SJCRH30 (cell line): ENCODE measurements around the gene CCN2. TPM values are rescaled to one million over a fixed set of nuclear protein-coding genes. Genes with fewer than 3 reads are reported as not detected.
A peak's percentile ranks its signal among the peaks of the same experiment; 100 is the strongest.
"Not testable (repeated sequence)": the region's sequence is repeated elsewhere in the genome, so short reads cannot be mapped to it uniquely, and the experiment has no call there.

Experiments used
- DNase-seq, 2 experiments: peaks; one replicate each; pipeline ENCODE4 v3.0.0-alpha.2; 2015 to 2020
- H3K27ac ChIP-seq: fragments of 250-450 bp; sonication (Bioruptor Pico); 2 replicates; pipeline ENCODE4 v1.5.1; 2020; ENCODE audit warnings: mild to moderate bottlenecking, moderate library complexity
- H3K27me3 ChIP-seq: fragments of 250-450 bp; sonication (Bioruptor Pico); 2 replicates; pipeline ENCODE4 v1.5.1; 2020; ENCODE audit warnings: mild to moderate bottlenecking, moderate library complexity
- H3K36me3 ChIP-seq: fragments of 250-450 bp; sonication (Bioruptor Pico); 2 replicates; pipeline ENCODE4 v1.5.1; 2020; ENCODE audit warnings: mild to moderate bottlenecking, moderate library complexity
- H3K4me1 ChIP-seq: fragments of 250-450 bp; sonication (Bioruptor Pico); 2 replicates; pipeline ENCODE4 v1.5.1; 2020; ENCODE audit warnings: mild to moderate bottlenecking, moderate library complexity
- H3K4me3 ChIP-seq: fragments of 250-450 bp; sonication (Bioruptor Pico); 2 replicates; pipeline ENCODE4 v1.5.1; 2020; ENCODE audit warnings: mild to moderate bottlenecking, moderate library complexity
- H3K9me3 ChIP-seq: fragments of 250-450 bp; sonication (Bioruptor Pico); replicated peaks from 2 replicates; pipeline ENCODE4 v1.5.1; 2020; ENCODE audit warnings: mild to moderate bottlenecking, moderate library complexity
- total RNA-seq: library from RNA; depleted of rRNA; stranded (reverse); fragments of >200 nt; shearing (Covaris generic); gene quantifications from 2 replicates; pipeline ENCODE4 v1.2.3, GENCODE V29; 2014

CCN2 gene
- total RNA-seq, 1 experiment from 2014 or later: 2.3 TPM

DNA sequence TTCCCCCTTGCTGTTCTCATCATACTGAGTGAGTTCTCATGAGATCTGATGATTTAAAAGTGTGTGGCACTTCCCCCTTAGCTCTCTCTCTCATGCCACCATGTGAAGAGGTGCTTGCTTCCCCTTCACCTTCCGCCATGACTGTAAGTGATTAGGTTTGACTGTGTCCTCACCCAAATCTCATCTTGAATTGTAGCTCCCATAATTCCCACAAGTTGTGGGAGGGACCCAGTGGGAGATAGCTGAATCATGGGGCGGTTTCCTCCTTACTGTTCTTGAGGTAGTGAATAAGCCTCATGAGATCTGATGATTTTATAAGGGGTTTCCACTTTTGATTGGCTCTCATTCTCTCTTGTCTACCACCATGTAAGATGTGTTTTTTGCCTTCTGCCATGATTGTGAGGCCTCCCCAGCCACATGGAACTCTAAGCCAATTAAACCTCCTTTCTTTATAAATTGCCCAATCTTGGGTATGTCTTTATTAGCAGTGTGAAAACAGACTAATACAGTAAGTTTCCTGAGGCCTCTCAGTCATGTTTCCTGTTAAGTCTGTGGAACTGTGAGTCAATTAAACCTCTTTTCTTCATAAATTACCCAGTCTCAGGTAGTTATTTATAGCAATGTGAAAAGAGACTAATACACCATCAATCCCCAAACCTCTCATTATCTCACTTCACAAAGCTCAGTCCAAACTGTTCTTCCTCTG, 34.9 kb downstream of the CCN2 start:
- not testable (repeated sequence) for H3K4me3 ChIP-seq, H3K36me3 ChIP-seq, DNase-seq, H3K27me3 ChIP-seq, H3K9me3 ChIP-seq
- peak overlapping the region; percentile 74; the same call in 1 of the 2 replicates for H3K27ac ChIP-seq
- peaks cover 25% of the 10 kb centered on the region for H3K4me1 ChIP-seq

DNA sequence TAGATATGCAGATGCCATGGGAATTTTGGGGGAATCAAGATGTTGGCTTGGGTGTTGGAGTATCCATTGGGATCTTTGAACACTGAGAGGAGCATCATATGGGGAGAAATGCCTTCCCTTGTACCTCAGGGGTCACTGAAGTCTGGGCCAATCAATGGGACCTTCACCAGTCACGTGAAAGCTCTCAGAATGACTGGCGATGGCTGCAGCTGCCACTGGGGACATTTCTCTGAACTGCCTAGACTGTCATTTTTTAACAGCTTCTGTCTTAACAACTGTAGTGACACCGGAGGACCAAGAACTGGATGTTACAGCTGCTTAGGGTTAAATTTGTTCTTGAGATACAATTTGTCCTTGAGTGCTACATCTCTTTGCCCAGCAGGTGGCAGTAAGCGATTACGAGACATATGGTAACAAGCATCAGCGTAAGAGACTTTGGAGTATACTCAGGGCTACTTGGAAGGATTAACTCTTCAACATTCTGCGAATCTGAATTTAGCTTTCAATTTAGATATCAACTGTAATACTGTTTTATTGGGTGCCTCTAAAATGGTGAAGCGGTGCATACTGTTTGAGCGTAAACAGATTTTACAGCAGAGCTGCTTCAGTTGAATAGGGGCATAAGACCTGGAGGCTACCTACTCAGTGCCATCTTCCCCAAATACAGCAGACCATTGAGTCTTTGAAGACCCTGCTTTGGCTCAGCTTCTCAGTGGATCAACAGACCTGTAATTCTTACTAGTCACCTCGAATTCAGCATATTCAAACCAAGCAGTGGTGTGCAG, 36.0 kb downstream of the CCN2 start:
- H3K9me3 ChIP-seq: no peaks in the 10 kb centered on the region
- no peaks in the 10 kb centered on the region for H3K36me3 ChIP-seq
- H3K4me1 ChIP-seq: peaks cover 28% of the 10 kb centered on the region
- H3K4me3 ChIP-seq: peak overlapping the region; percentile 30
- no peaks in the 10 kb centered on the region for H3K27me3 ChIP-seq
- DNase-seq: peak; percentile 61 to 87
- no peak overlapping the region for H3K27ac ChIP-seq

DNA sequence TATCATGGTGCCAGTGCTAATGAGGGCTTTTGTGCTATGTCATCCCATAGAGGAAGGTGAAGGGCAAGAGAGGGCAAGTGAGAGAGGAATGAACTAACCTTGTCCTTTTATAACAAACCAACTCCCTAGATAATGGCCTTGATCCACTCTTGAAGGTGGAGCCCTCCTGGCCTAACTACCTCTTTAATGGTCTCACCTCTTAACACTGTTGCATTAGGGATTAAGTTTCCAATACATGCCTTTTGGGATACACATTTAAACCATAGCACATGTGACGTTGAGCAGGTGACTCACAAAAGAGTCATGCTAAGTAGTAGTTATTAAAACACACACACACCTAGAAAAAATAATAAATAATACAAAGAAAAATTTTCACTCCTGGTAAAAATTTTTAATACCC, 36.9 kb downstream of the CCN2 start:
- H3K4me3 ChIP-seq: no peak overlapping the region
- H3K27me3 ChIP-seq: no peaks in the 10 kb centered on the region
- H3K4me1 ChIP-seq: peaks cover 28% of the 10 kb centered on the region
- no peak overlapping the region for H3K27ac ChIP-seq
- H3K9me3 ChIP-seq: no peaks in the 10 kb centered on the region
- no peaks in the 10 kb centered on the region for H3K36me3 ChIP-seq
- no peak for DNase-seq

DNA sequence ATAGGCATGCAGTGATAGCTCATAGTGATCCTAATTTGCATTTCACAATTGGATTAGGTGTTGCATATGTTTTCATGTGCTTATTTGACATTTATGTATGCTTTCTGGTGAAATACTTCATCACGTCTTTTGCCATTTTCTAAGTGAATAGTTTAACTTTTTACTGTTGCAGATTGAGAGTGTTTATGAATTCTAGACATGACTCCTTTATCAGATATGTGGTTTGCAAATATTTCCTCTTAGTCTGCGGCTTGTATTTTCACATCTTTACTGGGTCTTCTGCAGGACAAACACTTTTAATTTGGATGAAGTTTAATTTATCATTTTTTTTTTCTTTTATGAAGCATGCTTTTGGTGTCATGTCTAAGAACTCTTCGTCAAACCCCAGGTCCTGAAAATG, 39.2 kb downstream of the CCN2 start:
- Histone ChIP-seq H3K36me3 (no peaks in the 10 kb centered on the region), H3K27me3 (no peaks in the 10 kb centered on the region), H3K4me1 (peaks cover 11% of the 10 kb centered on the region), H3K9me3 (no peaks in the 10 kb centered on the region), H3K4me3 (no peak overlapping the region), H3K27ac (no peak overlapping the region)
- no peak for DNase-seq

DNA sequence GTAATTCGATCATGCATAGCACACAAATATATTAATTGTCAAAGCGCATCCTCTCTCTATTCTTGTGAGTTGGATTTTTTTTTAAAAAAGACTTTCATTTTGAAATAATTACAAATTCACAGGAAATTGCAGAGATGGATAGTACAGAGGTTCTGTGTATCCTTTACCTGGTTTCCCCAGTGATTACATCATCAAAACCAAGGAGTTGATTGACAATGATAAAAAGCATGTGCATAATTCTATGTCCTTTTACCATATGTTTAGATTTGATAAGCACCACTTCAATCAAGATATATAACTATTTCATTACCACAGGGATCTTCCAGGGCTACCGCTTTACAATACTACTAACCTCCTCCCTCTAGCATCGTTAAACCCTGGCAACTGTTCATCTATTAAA, 40.2 kb downstream of the CCN2 start:
- Histone ChIP-seq H3K4me3 (no peak overlapping the region), H3K4me1 (peaks cover 5% of the 10 kb centered on the region; the same call in 1 of the 2 replicates)

DNA sequence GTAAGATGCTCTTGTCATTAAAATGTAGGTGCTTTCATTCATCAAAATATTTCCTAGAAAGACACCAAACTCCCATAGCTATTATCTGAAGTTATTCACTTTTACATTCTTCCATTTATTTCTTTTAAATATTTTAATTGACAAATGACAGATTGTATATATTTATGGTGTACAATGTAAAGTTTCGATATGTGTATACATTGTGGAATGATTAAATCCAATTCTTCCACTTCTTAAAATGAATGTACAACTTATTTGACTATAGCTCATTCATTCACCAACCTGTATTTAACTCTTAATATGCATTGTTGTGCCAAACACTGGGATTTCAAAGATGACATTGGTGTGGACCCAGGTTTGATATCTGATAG, 41.0 kb downstream of the CCN2 start:
- Histone ChIP-seq H3K9me3 (no peaks in the 10 kb centered on the region), H3K4me3 (no peak overlapping the region), H3K27me3 (no peaks in the 10 kb centered on the region), H3K36me3 (no peaks in the 10 kb centered on the region), H3K27ac (no peak overlapping the region), H3K4me1 (peaks cover 3% of the 10 kb centered on the region; the same call in 1 of the 2 replicates)
- DNase-seq: no peak

More for the DNA sequence above, 40.2 kb downstream of the CCN2 start:
- no peak overlapping the region for H3K27ac ChIP-seq
- no peaks in the 10 kb centered on the region for H3K9me3 ChIP-seq
- no peaks in the 10 kb centered on the region for H3K27me3 ChIP-seq
- no peak for DNase-seq
- no peaks in the 10 kb centered on the region for H3K36me3 ChIP-seq

DNA sequence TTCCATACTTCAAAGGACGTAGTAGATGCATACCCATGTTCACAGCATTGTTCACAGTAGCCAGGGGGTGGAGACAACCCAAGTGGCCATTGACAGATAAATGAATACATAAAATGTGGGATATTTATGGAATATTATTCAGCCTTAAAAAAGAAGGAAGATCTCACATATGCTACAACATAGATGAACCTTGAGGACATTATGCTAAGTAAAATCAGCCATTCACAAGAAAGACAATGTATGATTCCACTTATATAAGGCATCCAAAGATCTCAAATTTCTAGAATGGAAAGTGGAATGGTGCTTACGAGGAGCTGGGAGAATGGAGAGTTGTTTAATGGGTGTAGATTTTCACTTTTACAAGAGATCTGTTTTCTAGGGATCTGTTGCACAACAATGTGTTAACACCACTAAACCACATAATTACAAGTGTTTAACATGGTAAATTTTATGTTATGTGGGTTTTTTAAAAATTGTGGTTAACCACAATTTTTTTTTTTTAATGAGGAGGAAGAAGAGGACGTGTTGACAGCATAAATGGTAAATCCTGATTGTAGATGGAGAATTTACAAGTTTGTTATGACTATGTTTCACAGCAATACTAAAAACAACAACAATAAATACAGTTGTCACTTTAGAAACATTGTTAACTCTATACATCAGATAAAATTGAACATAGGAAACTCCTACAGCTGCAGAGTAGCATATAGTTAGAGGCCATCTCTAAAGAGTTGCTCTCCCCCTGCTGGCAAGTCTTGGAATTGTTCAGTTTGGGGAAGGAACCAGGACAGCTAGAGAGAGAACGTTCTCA, 41.6 kb downstream of the CCN2 start:
- Histone ChIP-seq H3K27ac (no peak overlapping the region), H3K4me3 (no peak overlapping the region), H3K27me3 (no peaks in the 10 kb centered on the region), H3K9me3 (no peaks in the 10 kb centered on the region), H3K4me1 (peaks cover 3% of the 10 kb centered on the region; the same call in 1 of the 2 replicates), H3K36me3 (no peaks in the 10 kb centered on the region)
- DNase-seq: peak; percentile 72 to 91

DNA sequence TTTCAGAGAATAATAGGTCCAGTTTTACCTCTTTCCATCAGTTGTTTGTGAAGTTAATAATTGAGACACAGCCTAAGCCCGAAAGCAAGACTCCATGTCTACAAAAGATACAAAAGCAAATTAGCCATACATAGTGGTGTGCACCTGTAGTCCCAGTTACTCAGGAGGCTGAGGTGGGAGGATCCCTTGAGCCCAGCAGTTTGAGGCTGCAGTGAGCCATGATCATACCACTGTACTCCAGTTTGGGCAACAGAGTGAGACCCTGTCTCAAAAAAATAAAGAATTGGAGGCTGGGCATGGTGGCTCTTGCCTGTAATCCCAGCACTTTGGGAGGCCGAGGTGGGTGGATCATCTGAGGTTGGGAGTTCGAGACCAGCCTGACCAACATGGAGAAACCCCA, 42.4 kb downstream of the CCN2 start:
- not testable (repeated sequence) for H3K27me3 ChIP-seq, H3K4me3 ChIP-seq, DNase-seq, H3K36me3 ChIP-seq, H3K4me1 ChIP-seq, H3K27ac ChIP-seq, H3K9me3 ChIP-seq

DNA sequence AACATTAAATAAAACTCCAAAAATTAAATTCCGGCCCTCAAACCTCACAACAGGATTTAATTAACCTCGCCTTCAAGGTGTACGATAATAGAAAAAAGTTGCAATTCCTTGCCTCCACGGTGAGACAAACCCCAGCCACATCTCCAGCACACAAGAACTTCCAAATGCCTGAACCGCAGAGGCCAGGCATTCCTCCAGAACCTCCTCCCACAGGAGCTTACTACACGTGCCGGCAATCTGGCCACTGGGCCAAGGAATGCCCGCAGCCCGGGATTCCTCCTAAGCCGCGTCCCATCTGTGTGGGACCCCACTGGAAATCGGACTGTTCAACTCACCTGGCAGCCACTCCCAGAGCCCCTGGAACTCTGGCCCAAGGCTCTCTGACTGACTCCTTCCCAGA, 47.4 kb downstream of the CCN2 start:
- H3K9me3 ChIP-seq, H3K36me3 ChIP-seq, H3K27ac ChIP-seq, H3K4me3 ChIP-seq, H3K27me3 ChIP-seq, H3K4me1 ChIP-seq, DNase-seq: not testable (repeated sequence)

DNA sequence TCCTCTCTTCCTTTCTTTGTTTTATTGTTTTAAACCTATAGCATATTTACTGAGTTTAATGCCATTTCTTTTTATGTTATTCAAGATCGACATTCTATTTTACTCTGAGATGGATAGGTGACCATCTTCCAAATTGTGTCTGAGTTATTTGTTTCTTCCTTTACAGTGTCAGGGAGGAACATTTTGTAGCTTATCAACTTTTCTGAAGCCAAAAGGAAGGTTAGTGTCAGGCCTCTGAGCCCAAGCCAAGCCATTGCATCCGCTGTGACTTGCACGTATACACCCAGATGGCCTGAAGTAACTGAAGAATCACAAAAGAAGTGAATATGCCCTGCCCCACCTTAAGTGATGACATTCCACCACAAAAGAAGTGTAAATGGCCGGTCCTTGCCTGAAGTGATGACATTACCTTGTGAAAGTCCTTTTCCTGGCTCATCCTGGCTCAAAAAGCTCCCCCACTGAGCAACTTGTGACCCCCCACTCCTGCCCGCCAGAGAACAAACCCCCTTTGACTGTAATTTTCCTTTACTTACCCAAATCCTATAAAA, 49.8 kb downstream of the CCN2 start:
- not testable (repeated sequence) for DNase-seq, H3K27me3 ChIP-seq, H3K4me1 ChIP-seq, H3K9me3 ChIP-seq, H3K4me3 ChIP-seq, H3K36me3 ChIP-seq, H3K27ac ChIP-seq

DNA sequence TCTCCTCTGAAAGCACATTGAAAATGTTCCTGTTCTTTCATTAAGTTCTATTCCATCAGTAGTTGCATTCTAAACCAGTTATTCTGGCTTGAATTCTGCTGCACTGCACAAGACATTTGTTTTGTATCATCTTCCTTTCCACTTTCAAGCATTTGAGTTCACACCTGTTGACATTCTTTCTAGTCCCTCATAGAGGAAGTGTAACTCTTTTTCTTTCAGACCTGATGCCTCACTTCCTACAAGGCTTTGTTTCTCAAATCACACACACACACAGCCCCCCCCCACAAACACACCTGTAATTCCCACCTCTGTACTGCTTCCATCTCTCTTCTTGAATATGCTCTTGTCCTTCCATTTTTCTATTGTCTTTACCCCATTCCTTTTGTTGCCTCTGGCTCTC, 50.9 kb downstream of the CCN2 start:
- no peak overlapping the region for H3K4me3 ChIP-seq
- H3K27ac ChIP-seq: no peak overlapping the region
- no peak for DNase-seq
- H3K4me1 ChIP-seq: peaks cover 3% of the 10 kb centered on the region
- no peaks in the 10 kb centered on the region for H3K27me3 ChIP-seq
- H3K36me3 ChIP-seq: no peaks in the 10 kb centered on the region
- H3K9me3 ChIP-seq: peaks cover 8% of the 10 kb centered on the region; the same call in 1 of the 2 replicates

DNA sequence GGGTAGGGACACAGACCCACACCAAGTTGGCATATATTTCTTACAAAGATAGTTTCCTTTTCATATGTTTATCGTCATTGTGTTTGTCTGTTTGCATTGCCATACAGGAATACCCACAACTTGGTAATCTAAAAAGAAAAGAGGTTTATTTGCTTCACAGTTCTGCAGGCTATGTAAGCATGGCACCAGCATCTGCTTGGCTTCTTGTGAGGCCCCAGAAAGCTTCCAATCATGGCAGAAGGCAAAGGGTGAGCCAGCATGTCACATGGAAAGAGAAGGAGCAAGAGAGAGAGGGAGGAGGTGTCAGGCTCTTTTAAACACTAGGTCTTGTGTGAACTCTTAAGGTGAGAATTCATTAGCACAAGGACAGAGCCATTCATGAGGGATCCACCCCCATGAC, 52.5 kb downstream of the CCN2 start:
- H3K27ac ChIP-seq: no peak overlapping the region
- no peak overlapping the region for H3K4me3 ChIP-seq
- peaks cover 8% of the 10 kb centered on the region; the same call in 1 of the 2 replicates for H3K9me3 ChIP-seq
- H3K27me3 ChIP-seq: no peaks in the 10 kb centered on the region
- no peak for DNase-seq
- H3K4me1 ChIP-seq: peaks cover 14% of the 10 kb centered on the region
- H3K36me3 ChIP-seq: no peaks in the 10 kb centered on the region
